Measurements from ENCODE around the gene CIDEA. TPM values are rescaled to one million over a fixed set of nuclear protein-coding genes. Genes with fewer than 3 reads are reported as not detected.
A peak's percentile ranks its signal among the peaks of the same experiment; 100 is the strongest.

CIDEA gene
- total RNA-seq, 2 experiments from 2014 or later: not detected

- Mint-ChIP-seq H3K4me3 (no peak overlapping the region), H3K36me3 (ENCODE audit: low read depth) (no peaks in the 10 kb centered on the region), H3K9me3 (no peaks in the 10 kb centered on the region), H3K27ac (no peak overlapping the region), H3K4me1 (peaks cover 10% of the 10 kb centered on the region), H3K27me3 (peaks cover 54% of the 10 kb centered on the region)
- DNase-seq: no peak
- POLR2A ChIA-PET: no interaction called here
- CTCF ChIA-PET: no interaction called here
These were observed 48.4 kb downstream of the CIDEA start for GRCh38 chr18:12302391-12303147.

DNA sequence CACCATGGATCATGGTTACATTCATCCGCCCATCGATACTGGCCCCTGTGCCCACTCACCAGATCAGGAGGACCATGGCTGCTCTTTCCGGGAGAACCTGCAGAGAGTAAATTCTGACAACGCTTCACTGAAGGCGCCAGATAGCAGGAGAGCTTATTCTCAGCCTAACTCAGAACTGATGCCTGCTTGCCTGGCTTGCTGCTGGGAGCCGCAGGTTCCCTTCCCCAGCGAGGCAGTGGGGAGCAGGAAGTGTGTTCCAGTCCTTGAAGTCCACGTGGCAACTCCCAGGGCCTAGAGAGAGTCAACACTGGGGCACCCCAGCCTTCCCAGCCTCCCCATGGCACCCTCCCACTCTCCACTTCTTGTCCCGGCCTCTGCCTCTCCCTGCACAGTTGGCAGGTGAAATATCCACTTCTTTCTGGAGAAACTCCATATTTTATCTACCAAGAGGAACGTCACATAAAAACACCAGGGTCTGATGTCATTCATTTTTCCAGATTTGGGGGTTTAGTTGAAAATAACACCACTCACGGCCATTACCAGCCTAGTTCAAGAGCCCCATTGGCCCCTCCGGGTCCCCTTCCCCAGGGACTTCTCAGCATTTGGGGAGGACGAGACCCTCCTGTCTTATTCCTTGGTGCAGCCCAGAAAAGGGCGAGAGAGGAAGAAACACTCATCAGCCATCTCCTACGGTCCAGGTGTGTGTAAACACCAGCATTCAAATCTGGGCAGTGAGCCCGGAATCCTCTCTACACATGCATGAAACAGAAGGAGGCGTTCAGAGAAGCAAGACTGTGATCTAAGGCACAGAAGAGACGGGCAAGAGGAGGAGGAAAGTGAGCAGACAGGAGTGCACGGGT, 50.4 kb downstream of the CIDEA start:
- no peaks in the 10 kb centered on the region for H3K9me3 Mint-ChIP-seq
- POLR2A ChIA-PET: no interaction called here

DNA sequence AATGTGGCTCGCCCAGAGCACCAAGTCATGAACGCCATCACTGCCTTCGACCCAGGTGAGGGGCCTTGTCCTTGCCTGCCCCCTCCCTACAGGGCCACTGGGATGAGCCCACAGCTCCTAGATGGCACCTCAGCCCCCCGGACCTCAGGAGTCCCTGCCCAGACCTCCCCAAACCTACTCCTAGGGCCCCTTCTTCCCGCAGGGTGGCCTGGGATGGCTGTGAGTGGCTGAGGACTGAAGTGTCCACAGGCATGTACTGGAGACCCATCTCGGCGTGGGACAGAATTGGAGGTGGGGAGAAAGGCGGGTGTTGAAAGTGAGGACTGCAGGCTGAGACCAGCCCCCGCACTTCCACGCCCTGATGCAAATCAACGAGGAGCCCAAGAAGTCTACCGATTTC, 51.0 kb downstream of the CIDEA start:
- Mint-ChIP-seq H3K4me1 (peaks cover 20% of the 10 kb centered on the region), H3K27me3 (peaks cover 55% of the 10 kb centered on the region)
- CTCF ChIA-PET: no interaction called here

More for the DNA sequence above, 50.4 kb downstream of the CIDEA start:
- CTCF ChIA-PET: no interaction called here
- Mint-ChIP-seq H3K36me3 (ENCODE audit: low read depth) (peaks cover 2% of the 10 kb centered on the region), H3K27me3 (peaks cover 58% of the 10 kb centered on the region), H3K4me3 (no peak overlapping the region), H3K27ac (no peak overlapping the region), H3K4me1 (peaks cover 17% of the 10 kb centered on the region)
- no peak for DNase-seq

GRCh38 chr18:12305930-12306629, 51.9 kb downstream of the CIDEA start:
- POLR2A ChIA-PET: no interaction called here
- DNase-seq: no peak
- Mint-ChIP-seq H3K9me3 (no peaks in the 10 kb centered on the region), H3K4me3 (no peak overlapping the region), H3K27me3 (peaks cover 49% of the 10 kb centered on the region), H3K36me3 (ENCODE audit: low read depth) (peaks cover 5% of the 10 kb centered on the region), H3K4me1 (peaks cover 20% of the 10 kb centered on the region), H3K27ac (no peak overlapping the region)
- CTCF ChIA-PET: interaction anchor here (2.3 kb wide), 1 partner anchor 22 kb away, joined by 6 read pairs; no protein-coding TSS in a partner anchor

More for the DNA sequence above, 51.0 kb downstream of the CIDEA start:
- POLR2A ChIA-PET: no interaction called here
- Mint-ChIP-seq H3K27ac (no peak overlapping the region), H3K9me3 (no peaks in the 10 kb centered on the region), H3K4me3 (no peak overlapping the region), H3K36me3 (ENCODE audit: low read depth) (peaks cover 5% of the 10 kb centered on the region)
- DNase-seq: no peak

- no peak overlapping the region for H3K27ac Mint-ChIP-seq
These were observed 52.9 kb downstream of the CIDEA start for GRCh38 chr18:12306752-12307700.

DNA sequence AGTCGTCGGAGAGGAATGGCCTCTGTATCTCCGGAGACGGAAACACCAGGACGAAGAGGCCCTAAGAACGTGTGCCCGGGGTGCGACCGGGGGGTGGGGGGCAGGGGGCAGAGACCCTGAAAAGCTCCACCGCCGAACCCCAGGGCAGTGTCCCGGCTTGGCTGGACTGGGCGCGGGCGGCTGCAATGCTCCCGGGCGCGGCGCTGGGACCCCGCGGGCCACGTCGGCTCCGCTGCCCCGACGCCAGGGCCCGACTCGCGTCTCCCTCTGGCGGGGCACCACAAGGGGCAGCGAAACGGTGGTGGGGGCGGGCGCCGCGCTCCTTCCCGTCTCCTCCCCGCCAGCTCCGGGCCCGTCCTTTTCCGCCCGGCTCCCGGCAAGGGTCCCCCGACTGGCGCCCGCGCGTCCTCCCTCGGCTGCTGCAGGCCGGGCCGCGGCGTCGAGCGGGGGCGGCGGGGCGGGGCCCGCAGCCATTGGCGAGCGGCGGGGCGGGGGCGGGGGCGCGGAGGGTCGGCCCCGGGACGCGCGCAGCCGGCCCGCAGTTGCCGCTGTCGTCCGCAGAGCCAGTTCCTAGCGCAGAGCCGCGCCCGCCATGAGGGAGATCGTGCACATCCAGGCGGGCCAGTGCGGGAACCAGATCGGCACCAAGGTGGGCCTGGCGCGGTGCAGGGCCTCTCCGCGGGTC, 53.7 kb downstream of the CIDEA start, which contains the start of gene TUBB6:
Gene TUBB6, plus strand, starts transcription at position 541 of the 685 bp plus-strand sequence. Its CDS starts 52 bp downstream, at position 593.
- peak within 1 kb of the TSS; percentile 72 for H3K4me3 Mint-ChIP-seq
- peak; percentile 20 for DNase-seq
- peaks cover 12% of the 10 kb centered on the region for H3K36me3 Mint-ChIP-seq (ENCODE audit: low read depth)
- H3K27me3 Mint-ChIP-seq: peaks cover 45% of the 10 kb centered on the region
- H3K27ac Mint-ChIP-seq: no peak within 1 kb of the TSS
- H3K4me1 Mint-ChIP-seq: peaks cover 20% of the 10 kb centered on the region
- CTCF ChIA-PET: interaction anchor here (0.6 to 7.4 kb wide), 4 partner anchors 10 to 946 kb away, joined by 3 to 40 read pairs (median 5); no protein-coding TSS in a partner anchor
- POLR2A ChIA-PET: no interaction called here
- H3K9me3 Mint-ChIP-seq: peaks cover 7% of the 10 kb centered on the region

More at GRCh38 chr18:12306752-12307700, 52.9 kb downstream of the CIDEA start:
- peaks cover 20% of the 10 kb centered on the region for H3K4me1 Mint-ChIP-seq
- DNase-seq: no peak
- peak overlapping the region; percentile 72 for H3K4me3 Mint-ChIP-seq
- H3K27me3 Mint-ChIP-seq: peaks cover 45% of the 10 kb centered on the region
- ChIA-PET POLR2A (no interaction called here), CTCF (interaction anchor here (0.6 to 2.3 kb wide), 2 partner anchors 21 to 945 kb away, joined by 4 to 6 read pairs; no protein-coding TSS in a partner anchor)
- H3K36me3 Mint-ChIP-seq (ENCODE audit: low read depth): peaks cover 10% of the 10 kb centered on the region
- H3K9me3 Mint-ChIP-seq: peaks cover 6% of the 10 kb centered on the region

DNA sequence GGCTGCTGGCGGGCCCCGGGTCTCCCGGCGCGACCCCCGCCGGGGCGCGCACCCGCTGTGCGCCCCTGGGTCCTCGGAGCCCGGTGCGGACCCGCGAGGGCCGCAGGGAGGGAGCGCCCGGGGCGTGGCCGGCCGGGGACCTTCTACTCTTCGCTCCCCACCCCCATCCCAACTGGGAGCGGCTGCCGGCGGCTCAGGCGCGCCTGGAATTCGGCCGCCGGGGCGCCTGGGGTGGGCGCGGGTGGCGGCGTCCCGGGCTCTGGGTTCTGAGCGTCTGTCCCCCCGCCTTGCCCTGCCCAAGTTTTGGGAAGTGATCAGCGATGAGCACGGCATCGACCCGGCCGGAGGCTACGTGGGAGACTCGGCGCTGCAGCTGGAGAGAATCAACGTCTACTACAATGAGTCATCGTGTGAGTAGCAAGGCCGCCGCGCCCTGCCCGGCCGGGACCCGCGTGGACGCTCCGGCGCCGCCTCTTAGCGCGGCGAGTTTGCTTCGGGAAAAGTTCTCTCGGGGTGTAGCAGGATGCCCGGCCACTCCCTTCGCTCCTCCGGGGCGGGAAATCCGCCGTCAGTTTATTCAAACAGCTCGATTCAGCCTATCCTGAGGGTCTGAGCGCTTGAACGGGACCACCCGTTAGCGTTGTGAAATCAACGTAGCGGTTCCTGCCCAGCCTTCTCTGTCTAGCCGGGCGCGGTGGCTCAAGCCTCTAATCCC, 54.4 kb downstream of the CIDEA start:
- Mint-ChIP-seq H3K9me3 (peaks cover 9% of the 10 kb centered on the region), H3K27ac (no peak overlapping the region), H3K4me3 (peak overlapping the region; percentile 69), H3K36me3 (ENCODE audit: low read depth) (peaks cover 12% of the 10 kb centered on the region), H3K27me3 (peaks cover 48% of the 10 kb centered on the region), H3K4me1 (peaks cover 20% of the 10 kb centered on the region)
- DNase-seq: peak; percentile 36
- POLR2A ChIA-PET: no interaction called here
- CTCF ChIA-PET: interaction anchor here (0.7 to 7.4 kb wide), 2 partner anchors 9 to 19 kb away, joined by 3 to 40 read pairs; no protein-coding TSS in a partner anchor

DNA sequence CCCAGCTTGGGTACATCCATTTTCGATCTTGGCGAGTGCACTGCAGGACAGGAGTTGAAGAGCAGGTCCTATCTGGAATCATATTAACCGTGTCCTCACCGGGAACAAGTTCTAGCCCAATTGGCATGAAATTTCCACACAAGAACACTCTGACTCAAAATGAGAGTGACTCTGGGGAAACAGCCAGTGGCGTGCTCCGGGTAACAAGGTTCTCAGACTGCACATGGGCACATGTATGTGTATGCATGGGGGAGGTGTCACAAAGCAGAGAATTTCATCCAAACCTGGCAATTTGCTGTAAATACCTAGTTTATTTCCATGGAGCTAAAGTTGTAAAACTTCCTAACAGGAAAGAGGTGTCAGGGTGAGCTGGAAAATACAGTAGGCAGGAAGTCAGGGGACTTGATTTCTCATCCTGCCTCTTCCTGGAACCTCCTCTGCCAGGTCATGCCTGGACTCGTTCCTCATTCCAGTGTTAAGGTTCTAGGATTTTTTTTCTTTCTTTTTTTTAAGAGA, 55.6 kb downstream of the CIDEA start:
- ChIA-PET POLR2A (interaction anchor here (0.7 to 1.2 kb wide), 2 partner anchors 13 to 67 kb away, joined by 3 read pairs; partner anchors contain the start of gene AFG3L2), CTCF (interaction anchor here (7.4 kb wide), 1 partner anchor 18 kb away, joined by 40 read pairs; no protein-coding TSS in a partner anchor)
- Mint-ChIP-seq H3K27ac (no peak overlapping the region), H3K4me3 (peak overlapping the region; percentile 24), H3K9me3 (peaks cover 9% of the 10 kb centered on the region), H3K36me3 (ENCODE audit: low read depth) (peaks cover 12% of the 10 kb centered on the region), H3K4me1 (peaks cover 20% of the 10 kb centered on the region), H3K27me3 (peaks cover 40% of the 10 kb centered on the region)
- DNase-seq: no peak

DNA sequence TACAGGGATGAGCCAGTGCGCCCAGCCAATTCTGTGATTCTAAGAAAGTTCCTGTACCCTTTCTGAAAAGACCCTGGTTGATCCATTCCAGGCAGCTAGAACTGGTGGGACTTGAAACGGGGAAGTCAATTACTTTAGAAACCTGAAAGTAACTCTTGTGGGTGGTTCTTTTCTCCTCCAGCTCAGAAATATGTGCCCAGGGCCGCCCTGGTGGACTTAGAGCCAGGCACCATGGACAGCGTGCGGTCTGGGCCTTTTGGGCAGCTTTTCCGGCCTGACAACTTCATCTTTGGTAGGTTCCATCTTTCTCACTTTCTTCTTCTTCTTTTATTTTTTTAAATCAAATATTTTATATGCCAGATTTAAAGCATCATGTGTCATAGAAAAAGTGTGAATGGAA, 56.6 kb downstream of the CIDEA start:
- Mint-ChIP-seq H3K27me3 (peaks cover 33% of the 10 kb centered on the region), H3K27ac (no peak overlapping the region), H3K4me3 (no peak overlapping the region), H3K36me3 (ENCODE audit: low read depth) (peaks cover 12% of the 10 kb centered on the region), H3K9me3 (peaks cover 9% of the 10 kb centered on the region), H3K4me1 (peaks cover 20% of the 10 kb centered on the region)
- POLR2A ChIA-PET: interaction anchor here (1.2 kb wide), 1 partner anchor 66 kb away, joined by 3 read pairs; the partner anchor contains the start of gene AFG3L2
- CTCF ChIA-PET: interaction anchor here (7.4 kb wide), 1 partner anchor 17 kb away, joined by 40 read pairs; no protein-coding TSS in a partner anchor
- DNase-seq: no peak

DNA sequence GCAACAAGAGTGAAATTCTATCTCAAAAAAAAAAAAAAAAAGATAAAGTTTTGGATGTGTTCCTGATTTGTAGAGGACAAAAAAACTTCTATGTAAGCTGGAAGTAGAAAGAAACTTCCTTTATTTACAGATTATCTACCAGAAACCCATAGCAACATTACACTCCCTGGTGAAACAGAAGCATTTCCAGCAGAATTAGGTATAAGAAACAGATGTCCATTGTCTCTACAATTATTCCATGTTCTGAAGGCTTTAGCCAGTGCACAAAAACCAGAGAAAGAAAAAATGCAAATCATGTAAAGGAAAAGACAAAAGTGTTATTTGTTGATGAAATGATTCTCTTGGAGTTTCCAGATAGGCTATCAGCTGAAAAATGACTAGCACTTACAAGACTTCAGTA, 58.8 kb downstream of the CIDEA start:
- Mint-ChIP-seq H3K4me1 (peaks cover 10% of the 10 kb centered on the region), H3K27me3 (peaks cover 15% of the 10 kb centered on the region), H3K27ac (no peak overlapping the region), H3K4me3 (no peak overlapping the region), H3K36me3 (ENCODE audit: low read depth) (peaks cover 12% of the 10 kb centered on the region), H3K9me3 (peaks cover 9% of the 10 kb centered on the region)
- POLR2A ChIA-PET: no interaction called here
- no peak for DNase-seq
- CTCF ChIA-PET: interaction anchor here (7.4 kb wide), 1 partner anchor 15 kb away, joined by 40 read pairs; no protein-coding TSS in a partner anchor
